ENCODE results near the gene ARL8A.

ARL8A gene

DNA sequence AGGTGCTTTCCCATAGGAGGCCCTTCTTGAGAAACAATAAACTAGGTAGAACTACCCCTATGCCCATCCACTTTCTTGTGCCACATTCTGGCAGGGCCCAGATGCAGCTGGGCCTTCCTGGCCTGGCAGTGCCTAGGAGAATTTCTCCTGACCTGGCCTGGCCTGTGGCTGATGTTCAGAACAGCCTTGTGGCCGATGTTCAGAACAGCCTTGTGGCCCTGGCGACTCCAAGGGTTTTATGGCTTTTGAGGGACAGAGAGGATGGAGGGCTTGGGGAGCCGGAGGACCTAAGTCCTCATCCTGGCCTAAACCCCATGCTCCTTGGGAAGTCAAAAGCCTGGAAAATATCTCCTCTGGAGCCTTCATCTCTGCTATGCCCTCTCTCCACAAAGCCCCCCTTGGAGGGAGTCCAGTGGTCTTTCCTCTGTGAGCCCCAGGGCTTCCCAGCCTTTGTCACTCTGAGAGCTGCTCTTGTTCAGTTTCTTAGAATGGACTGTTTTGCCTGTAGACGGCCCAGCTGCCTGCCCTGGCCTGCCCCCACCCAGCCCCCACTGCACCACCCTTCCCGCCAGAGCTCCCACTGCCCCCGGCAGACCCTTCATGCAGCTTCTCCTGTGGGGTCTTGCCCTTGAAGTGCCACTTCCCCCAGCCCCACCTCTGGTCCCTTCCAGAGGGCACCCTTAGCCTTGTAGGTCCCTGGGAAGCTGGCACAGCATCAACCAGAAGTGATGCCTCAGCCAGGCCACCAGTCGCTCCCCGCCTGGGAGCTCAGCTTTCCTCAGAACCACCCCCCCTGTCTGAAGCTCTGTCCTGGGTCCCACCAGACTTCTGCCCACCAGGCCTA is 14.9 kb downstream of the ARL8A start:
- H3K27me3 ChIP-seq (replicated peaks; ENCODE audit: control insufficient read depth, insufficient read depth, low read length): no peaks in the 10 kb centered on the region
- H3K4me3 ChIP-seq (replicated peaks; ENCODE audit: low read depth, low read length): no peak overlapping the region
- TF ChIP-seq, protein P1, sequence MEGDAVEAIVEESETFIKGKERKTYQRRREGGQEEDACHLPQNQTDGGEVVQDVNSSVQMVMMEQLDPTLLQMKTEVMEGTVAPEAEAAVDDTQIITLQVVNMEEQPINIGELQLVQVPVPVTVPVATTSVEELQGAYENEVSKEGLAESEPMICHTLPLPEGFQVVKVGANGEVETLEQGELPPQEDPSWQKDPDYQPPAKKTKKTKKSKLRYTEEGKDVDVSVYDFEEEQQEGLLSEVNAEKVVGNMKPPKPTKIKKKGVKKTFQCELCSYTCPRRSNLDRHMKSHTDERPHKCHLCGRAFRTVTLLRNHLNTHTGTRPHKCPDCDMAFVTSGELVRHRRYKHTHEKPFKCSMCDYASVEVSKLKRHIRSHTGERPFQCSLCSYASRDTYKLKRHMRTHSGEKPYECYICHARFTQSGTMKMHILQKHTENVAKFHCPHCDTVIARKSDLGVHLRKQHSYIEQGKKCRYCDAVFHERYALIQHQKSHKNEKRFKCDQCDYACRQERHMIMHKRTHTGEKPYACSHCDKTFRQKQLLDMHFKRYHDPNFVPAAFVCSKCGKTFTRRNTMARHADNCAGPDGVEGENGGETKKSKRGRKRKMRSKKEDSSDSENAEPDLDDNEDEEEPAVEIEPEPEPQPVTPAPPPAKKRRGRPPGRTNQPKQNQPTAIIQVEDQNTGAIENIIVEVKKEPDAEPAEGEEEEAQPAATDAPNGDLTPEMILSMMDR (IDR thresholded peaks at IDR 0.05; ENCODE audit: insufficient read depth, low read length, poor library complexity, severe bottlenecking): no peak
- DNase-seq (ENCODE audit: extremely low read depth, insufficient read length): no peak
- peaks cover 11% of the 10 kb centered on the region for H3K36me3 ChIP-seq (ENCODE audit: control insufficient read depth, insufficient read depth, low read length)

DNA sequence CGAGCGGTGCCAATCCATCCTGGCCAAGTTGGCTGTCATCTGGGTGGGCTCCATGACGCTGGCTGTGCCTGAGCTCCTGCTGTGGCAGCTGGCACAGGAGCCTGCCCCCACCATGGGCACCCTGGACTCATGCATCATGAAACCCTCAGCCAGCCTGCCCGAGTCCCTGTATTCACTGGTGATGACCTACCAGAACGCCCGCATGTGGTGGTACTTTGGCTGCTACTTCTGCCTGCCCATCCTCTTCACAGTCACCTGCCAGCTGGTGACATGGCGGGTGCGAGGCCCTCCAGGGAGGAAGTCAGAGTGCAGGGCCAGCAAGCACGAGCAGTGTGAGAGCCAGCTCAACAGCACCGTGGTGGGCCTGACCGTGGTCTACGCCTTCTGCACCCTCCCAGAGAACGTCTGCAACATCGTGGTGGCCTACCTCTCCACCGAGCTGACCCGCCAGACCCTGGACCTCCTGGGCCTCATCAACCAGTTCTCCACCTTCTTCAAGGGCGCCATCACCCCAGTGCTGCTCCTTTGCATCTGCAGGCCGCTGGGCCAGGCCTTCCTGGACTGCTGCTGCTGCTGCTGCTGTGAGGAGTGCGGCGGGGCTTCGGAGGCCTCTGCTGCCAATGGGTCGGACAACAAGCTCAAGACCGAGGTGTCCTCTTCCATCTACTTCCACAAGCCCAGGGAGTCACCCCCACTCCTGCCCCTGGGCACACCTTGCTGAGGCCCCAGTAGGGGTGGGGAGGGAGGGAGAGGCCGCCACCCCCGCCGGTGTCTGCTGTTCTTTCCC is 16.5 kb downstream of the ARL8A start:
- DNase-seq (ENCODE audit: extremely low read depth, insufficient read length): no peak
- TF ChIP-seq, protein P1 (IDR thresholded peaks at IDR 0.05; ENCODE audit: insufficient read depth, low read length, poor library complexity, severe bottlenecking): no peak
- Histone ChIP-seq H3K4me3 (replicated peaks; ENCODE audit: low read depth, low read length) (no peak overlapping the region), H3K27me3 (replicated peaks; ENCODE audit: control insufficient read depth, insufficient read depth, low read length) (peaks cover 2% of the 10 kb centered on the region; the same call in 1 of the 2 replicates), H3K36me3 (ENCODE audit: control insufficient read depth, insufficient read depth, low read length) (peaks cover 6% of the 10 kb centered on the region)

DNA sequence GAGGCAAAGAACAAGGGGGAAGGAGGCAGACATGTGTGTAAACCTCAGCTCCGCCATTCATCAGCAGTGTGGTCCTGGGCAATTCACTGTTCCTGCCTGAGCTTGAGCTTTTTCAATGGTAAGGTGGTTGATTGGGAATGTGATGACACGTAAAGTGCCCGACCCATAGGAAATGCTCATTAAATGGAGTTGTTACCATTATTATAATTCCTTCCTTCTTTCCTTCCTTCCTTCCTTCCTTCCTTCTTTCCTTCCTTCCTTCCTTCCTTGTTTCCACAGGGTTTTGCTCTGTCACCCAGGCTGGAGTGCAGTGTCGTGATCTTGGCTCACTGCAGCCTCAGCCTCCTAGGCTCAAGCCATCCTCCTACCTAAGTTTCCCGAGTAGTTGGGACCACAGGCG is 17.5 kb downstream of the ARL8A start:
- Histone ChIP-seq H3K4me3 (replicated peaks; ENCODE audit: low read depth, low read length) (no peak overlapping the region), H3K36me3 (ENCODE audit: control insufficient read depth, insufficient read depth, low read length) (no peaks in the 10 kb centered on the region), H3K27me3 (replicated peaks; ENCODE audit: control insufficient read depth, insufficient read depth, low read length) (peaks cover 2% of the 10 kb centered on the region; the same call in 1 of the 2 replicates)
- no peak for DNase-seq (ENCODE audit: extremely low read depth, insufficient read length)
- TF ChIP-seq, protein P1 (IDR thresholded peaks at IDR 0.05; ENCODE audit: insufficient read depth, low read length, poor library complexity, severe bottlenecking): no peak

GRCh38 chr1:202126426-202126825 is 18.1 kb downstream of the ARL8A start:
- no peak for DNase-seq (ENCODE audit: extremely low read depth, insufficient read length)
- no peak overlapping the region for H3K4me3 ChIP-seq (replicated peaks; ENCODE audit: low read depth, low read length)
- TF ChIP-seq, protein P1 (IDR thresholded peaks at IDR 0.05; ENCODE audit: insufficient read depth, low read length, poor library complexity, severe bottlenecking): no peak
- H3K36me3 ChIP-seq (ENCODE audit: control insufficient read depth, insufficient read depth, low read length): no peaks in the 10 kb centered on the region
- H3K27me3 ChIP-seq (replicated peaks; ENCODE audit: control insufficient read depth, insufficient read depth, low read length): peaks cover 2% of the 10 kb centered on the region; the same call in 1 of the 2 replicates

DNA sequence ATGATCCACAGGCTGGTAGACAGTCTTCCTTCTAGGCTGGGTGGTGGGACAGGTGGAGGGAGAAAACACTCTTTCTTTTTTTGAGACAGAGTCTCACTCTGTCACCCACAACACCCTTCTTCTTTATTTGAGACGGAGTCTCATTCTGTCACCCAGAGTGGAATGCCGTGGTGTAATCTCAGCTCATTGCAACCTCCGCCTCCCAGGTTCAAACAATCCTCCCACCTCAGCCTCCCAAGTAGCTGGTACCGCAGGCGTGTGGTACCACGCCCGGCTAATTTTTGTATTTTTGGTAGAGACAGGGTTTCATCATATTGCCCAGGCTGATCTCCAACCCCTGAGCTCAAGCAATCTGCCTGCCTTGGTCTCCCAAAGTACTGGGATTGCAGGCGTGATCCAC is 18.9 kb downstream of the ARL8A start:
- no peak overlapping the region for H3K4me3 ChIP-seq (replicated peaks; ENCODE audit: low read depth, low read length)
- no peaks in the 10 kb centered on the region for H3K36me3 ChIP-seq (ENCODE audit: control insufficient read depth, insufficient read depth, low read length)
- DNase-seq (ENCODE audit: extremely low read depth, insufficient read length): no peak
- peaks cover 2% of the 10 kb centered on the region; the same call in 1 of the 2 replicates for H3K27me3 ChIP-seq (replicated peaks; ENCODE audit: control insufficient read depth, insufficient read depth, low read length)
- TF ChIP-seq, protein P1 (IDR thresholded peaks at IDR 0.05; ENCODE audit: insufficient read depth, low read length, poor library complexity, severe bottlenecking): no peak

Data from GM06990 (cell line).